HG03108 (cell line): ENCODE measurements around the gene RIN2.
A peak's percentile ranks its signal among the peaks of the same experiment; 100 is the strongest.

Source experiments
- ATAC-seq: cut with Tn5 transposase; IDR thresholded peaks from one replicate; pipeline ENCODE4 v1.9.1; 2021; ENCODE audit warnings: moderate library complexity; ENCODE audit not compliant: unreplicated experiment

RIN2 gene, protein sequence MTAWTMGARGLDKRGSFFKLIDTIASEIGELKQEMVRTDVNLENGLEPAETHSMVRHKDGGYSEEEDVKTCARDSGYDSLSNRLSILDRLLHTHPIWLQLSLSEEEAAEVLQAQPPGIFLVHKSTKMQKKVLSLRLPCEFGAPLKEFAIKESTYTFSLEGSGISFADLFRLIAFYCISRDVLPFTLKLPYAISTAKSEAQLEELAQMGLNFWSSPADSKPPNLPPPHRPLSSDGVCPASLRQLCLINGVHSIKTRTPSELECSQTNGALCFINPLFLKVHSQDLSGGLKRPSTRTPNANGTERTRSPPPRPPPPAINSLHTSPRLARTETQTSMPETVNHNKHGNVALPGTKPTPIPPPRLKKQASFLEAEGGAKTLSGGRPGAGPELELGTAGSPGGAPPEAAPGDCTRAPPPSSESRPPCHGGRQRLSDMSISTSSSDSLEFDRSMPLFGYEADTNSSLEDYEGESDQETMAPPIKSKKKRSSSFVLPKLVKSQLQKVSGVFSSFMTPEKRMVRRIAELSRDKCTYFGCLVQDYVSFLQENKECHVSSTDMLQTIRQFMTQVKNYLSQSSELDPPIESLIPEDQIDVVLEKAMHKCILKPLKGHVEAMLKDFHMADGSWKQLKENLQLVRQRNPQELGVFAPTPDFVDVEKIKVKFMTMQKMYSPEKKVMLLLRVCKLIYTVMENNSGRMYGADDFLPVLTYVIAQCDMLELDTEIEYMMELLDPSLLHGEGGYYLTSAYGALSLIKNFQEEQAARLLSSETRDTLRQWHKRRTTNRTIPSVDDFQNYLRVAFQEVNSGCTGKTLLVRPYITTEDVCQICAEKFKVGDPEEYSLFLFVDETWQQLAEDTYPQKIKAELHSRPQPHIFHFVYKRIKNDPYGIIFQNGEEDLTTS

GRCh38 chr20:19758133-19758500 lies at the start of gene RIN2:
RIN2 (plus strand) TSS chr20:19758258; CDS start chr20:19889602, 131,344 bp downstream.
- no peak for ATAC-seq

- no peak for ATAC-seq
Observed at GRCh38 chr20:19709635-19710335, 48.3 kb upstream of the RIN2 start.

- no peak for ATAC-seq
Observed at GRCh38 chr20:19710336-19711120, 47.5 kb upstream of the RIN2 start.

- ATAC-seq, result no peak
Observed at GRCh38 chr20:19711126-19711525, 46.9 kb upstream of the RIN2 start.

DNA sequence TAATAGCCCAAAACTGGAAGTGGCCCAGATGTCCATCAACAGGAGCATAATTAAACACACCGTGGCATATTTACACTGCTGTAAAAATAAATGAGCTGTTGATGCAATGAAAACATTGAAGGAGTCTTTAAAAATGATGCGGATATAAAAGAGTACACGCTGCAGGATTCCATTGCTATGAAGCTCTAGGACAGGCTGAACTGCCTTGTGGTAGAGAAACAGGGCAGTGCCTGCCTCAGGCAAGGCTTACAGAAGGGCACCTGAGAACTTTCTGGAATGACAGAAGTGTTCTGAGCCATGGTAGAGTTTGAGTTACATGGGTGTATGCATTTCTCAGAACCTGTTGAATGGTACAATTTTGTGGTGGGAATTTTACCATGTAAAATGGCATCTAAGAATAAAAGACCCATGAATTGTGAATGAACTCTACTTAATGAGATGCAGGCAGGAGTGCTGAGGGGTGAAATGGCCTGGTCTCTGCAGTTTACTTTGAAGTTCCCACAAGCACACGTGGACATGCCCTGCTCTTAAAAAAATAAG lies 45.3 kb upstream of the RIN2 start:
- ATAC-seq, result no peak

DNA sequence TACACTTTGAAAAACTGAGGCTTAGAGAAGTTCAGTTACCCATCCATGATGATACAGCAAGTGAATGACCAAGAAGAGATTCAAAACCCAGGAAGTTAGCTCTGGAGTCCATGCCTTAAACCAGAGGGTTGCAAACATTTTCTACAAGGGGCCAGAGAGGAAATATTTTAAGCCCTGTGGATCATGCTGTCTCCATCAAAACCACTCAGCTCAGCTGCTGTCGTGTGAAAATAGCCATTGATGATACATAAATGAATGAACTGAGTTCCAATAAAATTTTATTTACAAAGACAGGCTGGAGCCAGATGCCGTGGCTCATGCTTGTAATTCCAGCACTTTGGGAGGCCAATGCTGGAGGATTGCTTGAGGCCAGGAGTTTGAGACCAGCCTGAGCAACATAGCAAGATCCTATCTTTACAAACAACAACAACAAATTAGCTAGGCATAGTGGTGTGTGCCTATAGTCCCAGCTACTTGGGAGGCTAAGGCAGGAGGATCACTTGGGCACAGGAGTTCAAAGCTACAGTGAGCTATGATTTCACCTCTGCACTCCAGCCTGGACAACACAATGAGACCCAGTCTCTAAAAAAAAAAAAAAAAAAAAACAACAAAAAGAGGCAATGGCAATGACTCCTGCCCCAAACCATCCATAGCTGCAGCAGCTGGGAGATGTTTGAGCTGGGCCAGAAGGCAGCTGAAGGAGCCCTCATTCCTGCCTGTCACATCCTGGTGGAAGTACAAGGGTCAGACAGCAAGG lies 44.1 kb upstream of the RIN2 start:
- no peak for ATAC-seq

- ATAC-seq, result no peak
Observed at GRCh38 chr20:19714579-19714840, 43.5 kb upstream of the RIN2 start.

- ATAC-seq, result no peak
Observed at GRCh38 chr20:19715986-19716385, 42.1 kb upstream of the RIN2 start.

- ATAC-seq, result no peak
Observed at GRCh38 chr20:19718880-19719279, 39.2 kb upstream of the RIN2 start.

DNA sequence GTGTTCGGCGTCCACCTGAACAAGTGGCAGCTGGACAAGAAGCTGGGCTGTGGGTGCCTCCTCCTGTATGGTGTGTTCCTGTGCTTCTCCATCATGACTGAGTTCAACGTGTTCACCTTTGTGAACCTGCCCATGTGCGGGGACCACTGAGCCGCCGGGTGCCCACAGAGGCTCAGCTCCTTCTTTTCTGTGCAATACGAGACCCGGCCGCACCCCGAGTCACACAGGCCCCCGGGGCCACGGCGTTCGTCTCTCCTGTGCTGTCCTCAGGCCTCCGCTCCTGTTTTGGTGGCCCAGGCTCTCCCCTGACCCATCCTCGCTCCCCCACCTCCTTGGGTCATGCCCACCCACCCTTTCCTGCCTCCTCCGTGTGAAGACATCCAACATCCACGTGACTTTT lies 37.1 kb upstream of the RIN2 start:
- no peak for ATAC-seq

DNA sequence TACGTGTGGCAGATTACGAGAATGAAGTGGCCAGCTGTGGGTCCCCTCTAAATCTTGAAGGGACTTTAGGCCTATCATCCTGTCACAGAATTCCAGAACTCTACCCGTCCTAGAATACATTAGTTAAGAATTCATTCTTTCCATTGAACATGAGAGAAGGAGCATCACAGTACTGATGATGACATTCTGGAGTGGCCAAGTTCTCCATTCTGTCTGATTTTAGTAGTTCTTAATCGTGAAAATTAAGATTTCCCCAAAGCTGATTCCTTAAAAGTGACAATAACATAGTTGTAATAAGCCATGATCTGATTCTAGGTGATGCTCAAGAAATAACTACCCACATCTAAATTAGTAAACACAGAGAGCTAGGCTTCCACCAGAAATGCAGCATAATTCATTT lies 35.0 kb upstream of the RIN2 start:
- no peak for ATAC-seq

DNA sequence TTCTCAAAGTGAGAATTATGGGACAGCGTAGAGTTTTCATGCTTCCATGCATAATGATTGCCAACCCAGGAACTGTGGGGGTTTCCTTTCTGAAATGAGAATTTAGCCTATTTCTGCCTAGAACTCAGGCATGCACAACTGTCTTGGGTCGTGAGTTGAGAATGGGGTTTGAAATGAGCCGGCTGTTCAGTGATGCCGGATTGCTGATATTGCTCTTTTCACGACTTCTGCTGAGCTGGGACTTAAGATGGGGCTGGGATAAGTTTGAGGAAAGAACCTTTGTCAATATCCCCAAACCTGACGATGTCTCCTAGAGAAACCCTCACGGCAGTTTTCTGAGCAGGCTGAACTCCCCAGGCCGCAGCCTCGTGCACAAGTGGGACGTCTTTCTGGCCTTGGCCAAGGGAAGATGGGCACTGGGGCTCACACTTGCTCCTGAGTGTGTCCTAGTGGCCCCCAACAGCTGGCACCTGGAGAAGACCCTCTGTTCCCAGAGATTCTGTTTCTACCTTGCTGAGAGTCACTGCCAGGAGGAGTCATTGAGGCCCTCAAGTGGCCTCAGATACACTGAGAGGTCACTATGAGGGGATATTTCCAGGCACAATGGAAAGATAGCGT lies 34.1 kb upstream of the RIN2 start:
- no peak for ATAC-seq

GRCh38 chr20:19725373-19725772 lies 32.7 kb upstream of the RIN2 start:
- no peak for ATAC-seq

- ATAC-seq, result no peak
Observed at GRCh38 chr20:19725814-19726525, 32.1 kb upstream of the RIN2 start.

GRCh38 chr20:19727251-19727847 lies 30.7 kb upstream of the RIN2 start:
- ATAC-seq, result no peak

DNA sequence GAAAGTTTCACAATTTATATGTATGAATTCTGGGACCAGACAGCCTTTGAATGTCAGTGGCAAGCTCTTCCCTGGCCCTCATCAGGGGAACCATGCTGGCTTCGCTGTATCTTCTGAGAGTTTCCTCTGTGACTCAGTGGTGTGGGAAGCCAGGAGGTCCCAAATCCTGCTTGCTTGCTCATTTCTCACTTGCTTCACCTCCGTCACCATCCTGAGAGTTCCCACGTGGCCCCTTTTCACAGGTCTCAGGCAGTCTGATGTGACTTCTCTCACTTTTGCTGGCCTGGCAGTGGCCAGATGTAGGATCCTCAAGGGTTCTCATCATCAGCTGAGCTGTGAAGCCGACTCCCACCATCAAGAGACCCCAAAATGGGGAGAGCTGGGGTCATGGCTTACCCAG lies 28.4 kb upstream of the RIN2 start:
- no peak for ATAC-seq

DNA sequence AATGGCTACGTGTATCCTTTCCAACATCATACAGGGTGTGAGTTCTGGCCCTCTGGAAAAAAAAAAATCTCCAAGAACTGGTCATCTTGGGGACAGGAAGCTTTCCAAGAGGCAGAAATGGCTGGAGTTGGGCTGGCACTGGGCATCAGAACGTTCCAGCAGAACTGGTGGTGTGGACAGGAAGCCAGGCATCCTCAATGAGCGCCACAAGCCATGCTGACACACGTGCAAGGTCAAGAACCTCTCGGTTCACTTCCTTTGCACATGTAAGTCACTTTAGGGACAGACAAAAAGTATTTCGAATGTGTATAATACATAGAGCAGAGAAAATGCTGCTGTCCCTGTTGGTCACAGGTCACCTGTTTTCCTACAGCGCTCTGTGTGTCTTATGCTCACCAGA lies 27.4 kb upstream of the RIN2 start:
- no peak for ATAC-seq

DNA sequence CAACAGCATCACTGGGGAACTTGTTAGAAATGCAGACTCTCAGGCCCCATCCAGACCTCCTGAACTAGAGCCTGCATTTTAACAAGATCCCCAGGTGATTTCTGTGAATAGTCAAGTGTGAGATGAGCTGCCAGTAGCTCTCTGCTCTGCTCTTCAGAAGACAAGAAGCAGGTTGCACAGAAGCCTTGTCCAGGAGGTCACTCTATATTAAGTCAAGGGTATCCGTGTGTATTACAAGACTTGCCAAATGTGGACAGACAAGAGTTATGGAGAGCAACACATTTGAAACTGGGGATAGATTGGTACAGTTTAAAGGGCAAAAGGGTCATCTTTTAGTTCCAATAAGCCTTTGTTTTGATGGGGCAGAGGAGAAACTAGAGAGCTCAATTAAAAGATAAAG lies 23.2 kb upstream of the RIN2 start:
- no peak for ATAC-seq

GRCh38 chr20:19735446-19735845 lies 22.6 kb upstream of the RIN2 start:
- ATAC-seq, result peak; percentile 68
